Midbrain (tissue), 1 donor: ENCODE results near the gene DAAM1.

ENCODE experiments used
- DNase-seq: peaks from one replicate; lab custom pipeline; 2025; lab: John Stamatoyannopoulos, UW

The DAAM1 gene

DNA sequence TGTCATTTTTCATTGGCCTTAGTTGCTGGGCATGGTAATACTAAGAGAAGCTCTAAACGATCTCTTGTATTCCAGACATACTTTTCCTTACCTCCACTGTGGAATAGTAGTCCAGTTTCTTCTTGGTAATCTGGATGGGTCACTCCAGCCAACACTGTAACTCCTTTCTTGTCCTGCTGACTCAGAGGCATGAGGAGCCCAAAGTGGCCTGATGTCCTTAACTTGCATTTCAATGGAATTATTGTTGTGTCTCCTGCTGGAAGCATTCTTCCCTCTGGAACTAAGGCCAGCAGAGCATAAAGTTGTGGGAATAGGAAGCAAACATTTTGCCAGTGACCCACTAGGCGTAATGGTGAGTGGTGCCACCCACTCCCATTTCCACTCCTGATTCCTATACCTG is 33.1 kb downstream of the DAAM1 start:
- no peak for DNase-seq

DNA sequence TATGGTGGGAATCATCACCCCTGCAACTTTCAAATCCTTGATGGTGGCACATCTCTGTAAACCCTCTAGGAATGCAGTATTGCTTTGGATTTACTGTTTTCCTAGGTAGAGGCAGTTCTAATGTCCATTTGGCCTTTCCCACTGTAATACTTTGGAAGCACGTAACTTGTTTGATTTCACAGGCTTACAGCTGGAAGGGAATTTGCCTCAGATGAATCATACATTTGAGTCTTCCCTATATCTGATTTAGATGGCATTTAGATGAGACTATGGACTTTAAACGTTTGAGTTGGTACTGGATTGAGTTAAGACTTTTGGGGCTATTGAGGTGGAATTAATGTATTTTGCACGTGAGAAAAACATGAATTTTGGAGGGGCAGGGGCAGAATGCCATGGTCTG is 35.9 kb downstream of the DAAM1 start:
- no peak for DNase-seq

DNA sequence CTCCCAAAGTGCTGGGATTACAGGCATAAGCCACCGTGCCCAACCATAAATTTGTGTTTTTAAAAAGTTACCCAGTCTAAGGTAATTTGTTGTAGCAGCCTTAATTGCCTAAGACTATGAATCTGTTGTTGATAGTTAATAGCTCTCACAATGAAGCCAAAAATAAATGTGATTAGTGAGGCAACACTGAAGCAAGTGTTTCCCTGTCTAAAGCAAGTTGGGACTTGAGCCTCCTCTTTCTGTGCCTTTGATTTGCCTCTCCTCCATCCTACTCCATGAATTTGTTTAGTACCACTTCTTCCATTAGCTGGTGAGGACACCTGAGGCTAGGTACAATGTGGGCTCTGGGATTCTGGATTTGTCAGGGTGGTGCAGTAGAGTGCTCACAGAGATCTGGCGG is 36.8 kb downstream of the DAAM1 start:
- no peak for DNase-seq

DNA sequence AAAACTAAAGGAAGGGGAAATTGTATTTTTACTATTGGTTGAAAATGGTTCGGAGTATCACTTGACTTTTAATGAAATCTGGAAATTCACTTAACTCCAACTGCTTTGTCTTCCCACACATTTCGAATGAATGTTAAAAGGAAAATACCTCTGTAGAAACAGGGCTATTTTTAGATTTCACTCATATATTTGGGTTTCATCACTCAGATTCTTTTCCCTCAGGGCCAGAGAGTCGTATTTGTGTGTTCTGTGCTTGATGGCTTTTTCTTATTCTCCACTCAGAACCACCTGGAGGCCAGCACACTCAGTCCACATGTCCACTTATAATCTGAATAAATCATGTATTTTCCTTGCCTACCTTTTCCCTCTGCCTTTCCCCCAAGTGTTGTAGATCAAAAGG is 40.0 kb downstream of the DAAM1 start:
- DNase-seq, result no peak

DNA sequence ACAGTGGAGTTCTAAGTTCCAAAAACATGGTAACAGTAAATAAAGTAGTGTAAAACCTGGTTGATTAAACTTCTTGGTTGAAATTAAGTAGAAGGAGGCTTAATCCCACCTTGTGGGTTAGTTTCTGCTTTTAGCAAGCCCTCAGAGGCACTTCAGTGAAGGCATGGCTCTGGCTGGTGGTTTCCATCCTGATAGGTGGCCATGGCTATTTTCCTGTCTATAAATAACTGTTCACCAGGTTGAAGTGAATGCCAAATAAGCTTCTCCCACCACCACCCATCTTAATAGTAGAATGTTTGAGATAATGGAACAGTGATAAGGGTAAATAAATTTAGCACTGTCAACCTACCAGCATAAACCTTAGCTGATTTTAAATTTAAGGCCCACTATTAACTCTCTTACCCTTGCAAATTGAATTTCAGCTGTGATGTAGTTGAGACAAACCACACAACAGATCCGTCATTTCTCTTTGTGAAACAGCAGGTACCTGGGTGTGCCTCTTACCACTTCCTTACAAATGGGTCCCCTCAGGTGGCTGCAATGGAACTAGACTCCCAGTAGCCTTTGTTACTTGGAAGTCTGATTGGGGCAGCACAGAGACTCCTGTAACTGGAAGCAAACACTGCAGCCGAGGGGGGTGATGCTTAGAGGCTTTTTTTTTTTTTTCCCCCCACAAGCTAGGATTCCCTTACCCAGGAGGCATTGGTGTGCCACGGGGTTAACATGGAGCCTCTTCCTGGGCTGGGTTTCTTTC is 41.4 kb downstream of the DAAM1 start:
- no peak for DNase-seq

DNA sequence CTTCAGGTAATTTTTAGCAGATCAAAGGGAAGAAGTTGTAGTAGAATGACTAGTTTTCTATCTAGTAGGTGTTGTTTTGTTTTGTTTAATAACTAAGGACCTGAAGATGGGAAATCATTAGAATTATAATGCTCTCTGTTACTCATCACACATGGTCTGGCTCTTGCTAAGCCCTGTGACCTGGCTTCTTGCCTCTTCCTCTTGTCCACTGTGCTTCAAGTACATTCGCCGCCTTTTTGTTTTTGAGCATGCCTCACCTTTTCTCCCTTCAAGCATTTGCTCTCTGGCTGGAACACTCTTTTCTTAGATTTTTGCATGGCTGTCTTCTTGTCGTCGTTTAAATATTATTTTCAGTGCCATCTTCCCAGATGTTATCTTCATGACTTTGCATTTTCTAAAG is 47.7 kb downstream of the DAAM1 start:
- DNase-seq, result no peak

DNA sequence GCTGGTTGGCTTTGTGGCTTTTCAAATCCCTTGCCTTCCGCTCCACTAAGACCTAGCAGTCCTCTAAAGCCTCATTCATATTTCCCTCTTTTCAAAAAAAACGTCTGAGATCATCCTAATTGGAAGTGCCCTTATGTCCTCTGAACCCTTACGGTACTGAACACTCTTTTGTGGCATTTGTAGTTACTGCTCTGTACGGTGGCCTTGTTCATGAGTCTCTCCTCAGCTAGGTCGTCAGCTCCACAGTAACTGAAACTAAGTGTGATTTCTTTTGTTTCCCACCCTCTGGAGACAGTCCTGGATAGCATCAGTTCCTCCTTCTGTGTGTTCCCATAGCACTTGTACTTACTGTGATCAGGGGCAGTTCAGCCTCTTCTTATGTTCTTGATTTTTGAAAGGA is 49.7 kb downstream of the DAAM1 start:
- no peak for DNase-seq

DNA sequence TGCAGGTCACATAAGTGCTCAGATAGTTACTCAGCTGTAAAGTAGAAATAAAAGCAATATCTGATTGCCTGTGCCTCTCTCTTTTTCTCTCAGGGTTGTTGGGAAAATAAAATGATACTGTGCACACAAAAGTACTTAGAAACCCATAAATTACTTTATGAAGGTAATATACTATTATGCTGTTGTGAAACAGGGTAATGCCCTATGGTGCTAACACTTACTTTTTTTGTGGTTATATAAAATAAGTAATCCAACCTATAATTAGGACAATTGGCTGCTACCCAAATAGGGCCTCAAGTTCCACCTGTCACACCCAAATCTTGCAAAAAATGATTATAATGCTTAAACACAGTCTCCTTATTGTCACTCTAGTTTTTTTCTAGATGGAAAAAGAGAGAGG is 50.6 kb downstream of the DAAM1 start:
- DNase-seq, result no peak

DNA sequence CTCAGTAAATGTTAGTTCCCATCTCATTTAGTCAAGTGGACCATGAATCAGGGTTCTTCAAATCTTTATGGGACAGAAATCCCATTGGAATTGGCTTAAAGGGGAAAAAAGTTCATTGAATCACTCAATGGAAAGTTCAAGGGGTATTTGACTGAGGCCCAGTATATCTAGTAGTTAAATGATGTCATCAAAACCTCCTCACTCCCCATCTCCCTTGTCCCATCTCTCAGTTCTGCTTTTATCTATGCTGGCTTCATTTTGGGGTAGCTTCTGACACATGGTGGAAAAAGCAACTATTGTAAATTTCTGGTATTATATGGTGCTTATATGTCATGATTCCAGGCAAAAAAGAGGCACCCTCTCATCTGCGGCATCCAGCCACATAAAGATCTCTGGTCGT is 51.9 kb downstream of the DAAM1 start:
- DNase-seq, result no peak

DNA sequence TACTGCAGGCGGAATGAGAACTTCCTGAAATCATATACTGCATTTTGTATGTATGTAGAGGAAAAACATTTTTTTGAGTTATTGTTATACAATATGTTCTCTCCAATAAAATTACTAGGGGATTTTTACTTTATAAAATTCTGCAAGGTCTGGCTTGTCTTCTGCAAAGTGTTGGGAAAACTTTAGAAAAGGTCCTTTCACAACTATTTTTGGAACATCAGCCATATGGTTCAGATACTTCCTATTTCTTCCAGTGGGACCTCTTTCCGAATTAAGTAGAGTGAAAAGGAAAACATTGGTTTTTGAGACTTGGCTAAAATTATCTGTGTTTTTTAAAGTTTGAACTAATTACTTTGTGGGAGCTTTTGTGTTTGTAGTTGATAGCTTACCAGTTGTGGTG is 52.7 kb downstream of the DAAM1 start:
- no peak for DNase-seq

DNA sequence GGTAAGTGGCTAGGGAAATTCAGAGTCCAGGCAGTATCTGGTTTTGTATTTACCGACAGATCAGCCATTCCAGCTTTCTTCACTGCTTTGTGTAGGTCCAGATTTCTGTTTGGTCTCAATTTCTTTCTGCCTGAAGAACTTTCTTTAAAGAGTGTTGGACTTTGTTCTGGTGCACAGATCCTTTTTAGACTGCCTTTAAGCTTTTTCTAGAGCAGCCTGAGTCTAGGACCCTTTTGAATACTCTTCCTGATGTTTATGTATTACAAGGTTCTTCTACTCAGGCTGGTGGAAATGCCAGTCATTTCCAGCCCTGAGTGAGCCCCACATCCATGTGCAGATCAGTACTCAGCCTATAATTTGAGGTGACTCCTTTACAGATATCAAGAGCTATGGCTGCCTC is 54.7 kb downstream of the DAAM1 start:
- DNase-seq, result no peak

DNA sequence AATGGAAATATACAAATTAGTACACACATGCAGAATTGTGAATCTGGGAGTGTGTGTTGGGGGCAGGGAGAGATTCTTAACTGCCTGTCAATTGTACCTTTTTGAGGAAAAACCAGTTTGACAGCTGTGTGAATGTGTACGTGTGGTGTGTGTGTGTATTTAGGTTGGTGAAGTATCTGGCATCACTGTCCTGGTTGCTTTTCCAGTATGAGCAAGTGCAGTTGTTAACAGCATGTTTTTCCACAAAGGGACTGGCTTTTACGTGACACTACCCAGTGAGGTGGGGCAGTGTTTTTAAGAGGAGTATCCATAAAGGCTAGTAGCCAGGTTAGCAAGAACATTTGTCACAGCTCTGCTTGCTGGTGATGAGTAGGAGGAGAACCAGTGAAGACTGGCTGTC is 56.1 kb downstream of the DAAM1 start:
- no peak for DNase-seq

DNA sequence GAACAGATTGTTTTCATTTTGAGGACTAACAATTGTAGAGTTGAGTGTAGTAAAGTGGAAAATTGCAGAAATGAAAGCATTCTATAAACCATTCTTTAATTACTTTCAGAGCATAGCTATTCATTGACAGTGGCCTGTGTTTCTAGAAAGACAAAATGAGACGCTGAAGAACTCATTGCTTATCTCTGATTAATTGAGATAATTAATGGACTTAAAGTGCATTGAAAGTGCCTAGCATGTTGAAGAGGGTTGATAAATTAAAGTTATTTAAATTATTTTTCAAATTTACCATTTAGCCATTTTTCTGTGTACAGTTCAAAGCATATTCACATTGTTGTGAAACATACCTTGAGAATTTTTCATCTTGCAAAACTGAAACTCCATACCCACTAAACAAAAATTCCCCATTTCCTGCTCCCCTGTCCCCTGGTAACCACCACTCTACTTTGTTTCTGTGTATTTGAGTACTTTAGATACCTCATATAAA is 57.4 kb downstream of the DAAM1 start:
- DNase-seq, result no peak

DNA sequence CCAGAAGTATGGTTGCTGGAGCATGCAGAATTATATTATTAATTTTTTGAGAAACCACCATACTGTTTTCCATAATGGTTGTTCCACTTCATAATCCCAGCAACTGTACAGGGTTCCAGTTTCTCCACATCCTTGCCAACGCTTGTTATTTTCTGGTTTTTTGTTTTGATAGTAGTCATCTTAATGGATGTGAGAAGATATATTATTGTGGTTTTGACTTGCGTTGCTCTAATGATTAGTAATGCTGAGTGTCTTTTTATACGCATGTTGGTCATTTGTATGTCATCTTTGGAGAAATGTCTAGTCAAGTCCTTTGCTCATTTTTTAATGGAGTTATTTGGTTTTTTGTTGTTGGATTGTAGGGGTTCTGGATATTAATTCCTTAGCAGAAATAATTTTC is 58.1 kb downstream of the DAAM1 start:
- DNase-seq, result no peak

DNA sequence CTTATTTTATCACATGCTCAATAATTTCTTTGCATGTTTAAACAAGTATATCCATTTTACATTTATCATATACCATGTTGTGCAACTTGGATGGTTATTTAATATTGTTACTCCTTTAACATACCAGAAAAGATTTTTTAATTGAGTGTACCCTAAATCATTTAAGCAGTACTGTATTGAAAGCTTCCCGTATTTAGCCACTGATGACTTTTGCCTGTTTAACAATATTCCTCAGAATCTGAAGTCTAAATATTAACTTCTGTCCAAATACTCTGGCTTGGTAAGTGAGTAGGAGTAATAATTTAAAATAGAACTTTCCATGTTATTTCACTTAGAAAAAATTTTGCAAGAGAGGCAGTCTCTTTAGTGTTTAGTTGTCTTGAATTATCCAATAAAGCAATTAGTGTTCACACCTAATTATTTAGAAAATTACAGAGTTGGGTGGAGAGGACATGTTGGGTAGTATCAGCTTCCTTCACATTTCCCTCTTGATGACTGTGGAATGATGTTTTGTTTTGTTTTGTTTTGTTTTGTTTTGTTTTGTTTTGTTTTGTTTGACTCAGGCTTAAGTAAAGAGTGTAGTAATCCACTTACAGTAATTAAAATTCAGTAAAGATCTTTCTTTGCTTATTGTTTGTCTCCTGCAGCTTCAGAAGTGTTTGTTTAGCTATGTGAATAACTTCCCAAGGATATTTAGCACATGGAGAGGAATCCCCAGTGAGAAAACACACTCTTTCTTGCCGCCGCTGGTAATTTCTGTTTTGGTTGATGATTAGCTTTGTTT is 59.5 kb downstream of the DAAM1 start:
- DNase-seq, result no peak

DNA sequence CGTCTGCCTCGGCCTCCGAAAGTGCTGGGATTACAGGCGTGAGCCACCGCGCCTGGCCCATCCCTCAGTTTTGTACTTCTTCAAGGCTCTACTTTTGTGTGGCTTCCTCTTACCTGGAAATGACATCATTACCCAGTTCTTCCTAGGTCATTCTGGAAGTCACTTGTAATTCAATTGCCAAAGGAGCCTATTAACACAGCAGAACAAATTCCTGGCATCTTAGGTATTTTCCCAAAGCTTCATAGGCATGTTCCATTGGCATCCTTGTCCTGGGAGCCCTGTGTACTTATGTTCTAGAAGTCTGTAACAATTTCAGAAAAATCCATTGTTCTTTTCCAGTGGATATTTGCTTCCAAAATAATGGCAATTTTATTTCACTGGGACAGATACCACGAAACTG is 60.6 kb downstream of the DAAM1 start:
- no peak for DNase-seq

DNA sequence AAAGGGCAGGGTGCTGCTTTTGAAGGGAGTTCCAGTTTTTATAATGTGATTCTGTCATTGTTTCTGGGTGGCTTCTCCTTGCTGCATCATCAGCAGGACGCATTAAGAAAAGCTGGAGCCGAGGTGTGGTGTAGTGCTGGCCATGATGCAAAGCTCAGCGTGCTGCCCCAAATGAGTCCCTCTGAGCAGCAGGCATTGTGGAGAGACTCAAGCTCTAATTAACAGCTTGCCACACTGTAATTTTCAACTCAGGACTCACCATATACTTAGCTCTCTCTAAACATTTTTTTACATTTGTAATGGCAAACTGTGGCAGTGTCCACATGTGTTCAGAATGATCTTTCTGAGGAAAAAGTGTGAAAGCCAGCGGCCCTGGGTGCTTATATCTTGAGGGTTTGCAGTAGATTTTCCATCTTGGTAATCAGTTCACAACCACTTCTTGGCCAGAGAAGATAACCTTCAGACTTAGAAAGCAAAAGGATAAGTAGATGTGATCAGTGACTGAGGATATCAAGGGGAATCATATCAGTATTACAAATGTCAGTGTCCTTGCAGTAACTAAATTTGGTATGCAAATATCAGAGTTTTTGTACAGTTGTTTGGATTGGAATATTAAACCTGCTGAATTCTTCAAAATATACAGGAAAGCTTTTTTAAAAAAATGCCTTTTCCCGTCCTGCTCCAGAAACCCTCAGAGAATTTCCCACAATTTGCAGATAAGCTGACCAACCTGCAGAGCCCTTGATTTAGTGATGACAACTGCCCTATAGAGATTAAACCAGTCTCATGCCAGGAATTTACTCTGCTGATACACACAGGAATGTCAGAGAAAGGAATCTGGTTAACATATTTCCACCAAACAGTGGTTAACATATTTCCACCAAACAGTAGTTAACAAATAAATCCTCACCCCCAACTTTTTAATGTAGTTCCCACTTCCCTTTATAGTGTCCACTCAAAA is 63.6 kb downstream of the DAAM1 start:
- no peak for DNase-seq

DNA sequence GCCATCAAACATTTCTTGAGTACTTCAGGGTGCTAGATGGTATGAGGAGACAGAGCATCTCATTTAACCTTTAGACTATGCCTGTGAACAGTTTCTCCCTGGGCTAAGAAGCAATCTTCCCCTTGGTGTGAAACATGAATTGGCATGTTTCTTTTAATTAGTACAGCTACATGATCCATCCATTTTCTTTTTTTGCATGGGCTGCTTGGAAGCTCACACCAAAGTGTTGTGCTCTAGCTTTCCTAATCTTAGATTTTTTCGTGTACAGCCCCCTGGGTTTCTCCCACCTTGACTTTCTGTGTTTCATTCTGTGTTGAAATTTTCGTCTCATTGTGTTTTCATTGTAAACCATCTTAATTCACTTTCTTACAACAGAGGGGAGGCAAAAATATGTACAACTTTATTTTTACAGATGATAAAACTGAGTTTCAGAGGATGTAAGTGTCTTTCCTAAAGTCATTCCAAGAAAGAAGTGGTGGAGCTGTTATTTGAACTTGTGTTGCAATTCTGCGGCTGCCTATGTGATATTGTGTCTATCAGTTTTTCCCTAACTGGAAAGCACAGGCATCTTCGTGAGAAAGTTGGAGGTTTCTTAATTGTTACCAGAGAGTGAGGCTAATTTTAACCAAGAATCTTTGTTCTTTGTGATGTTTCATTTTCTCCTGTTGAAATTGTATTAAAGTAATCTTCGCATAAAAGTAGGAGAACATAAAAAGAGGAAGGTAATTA is 64.5 kb downstream of the DAAM1 start:
- DNase-seq, result no peak

DNA sequence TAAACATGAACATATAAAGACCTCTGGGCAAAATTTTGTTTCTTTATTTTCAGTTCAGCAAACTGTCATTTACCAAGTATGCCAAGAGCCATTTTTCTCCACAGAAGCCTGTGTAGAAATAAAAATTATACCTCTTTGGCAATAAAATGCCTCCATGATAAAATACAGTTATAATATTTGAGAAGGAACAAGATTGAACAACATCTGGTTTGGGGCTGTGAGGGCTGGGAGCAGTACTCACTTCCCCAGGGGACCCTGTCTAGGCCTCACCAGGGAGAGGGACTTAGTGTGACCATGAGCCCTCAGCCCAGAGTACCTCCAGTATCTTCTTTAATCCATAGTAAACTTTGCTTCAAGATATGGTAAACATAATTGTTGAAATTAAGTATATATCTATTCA is 65.1 kb downstream of the DAAM1 start:
- DNase-seq, result no peak

DNA sequence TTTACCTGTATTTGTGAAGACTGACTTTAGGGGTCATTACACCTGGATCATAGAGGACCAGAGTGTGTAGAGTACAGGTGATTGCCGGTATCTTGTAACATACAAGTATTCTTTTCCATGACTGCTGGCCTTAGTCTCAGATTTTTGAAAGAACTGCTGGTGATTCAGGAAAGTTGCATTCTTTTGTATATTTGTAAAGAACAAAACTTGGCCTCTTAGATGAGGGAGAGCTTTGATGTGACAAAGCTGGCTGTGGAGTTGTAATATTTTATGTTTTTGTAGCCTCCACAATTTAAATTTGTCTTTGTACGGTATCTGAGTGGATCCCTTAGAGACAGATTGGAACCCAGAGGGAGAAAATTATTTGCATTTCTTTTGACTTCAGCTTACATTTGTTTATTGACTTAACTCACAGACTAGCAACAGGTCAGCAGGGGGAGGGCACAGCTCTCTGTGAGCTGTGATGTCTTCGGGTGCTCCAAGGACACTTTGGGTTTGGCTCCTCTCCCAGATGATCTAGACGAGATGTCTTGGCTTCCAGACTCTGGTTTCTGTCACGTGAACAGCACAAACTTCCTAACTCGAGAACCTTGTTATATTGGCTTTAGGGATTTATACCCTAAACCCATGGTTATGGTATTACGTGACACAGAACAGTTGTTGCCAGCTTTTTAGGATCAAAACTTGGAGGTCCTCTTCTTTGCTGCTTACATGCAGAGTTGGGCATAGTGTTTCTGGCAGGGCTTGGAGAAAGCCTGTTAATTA is 65.9 kb downstream of the DAAM1 start:
- DNase-seq, result peak; percentile 32
